Right atrium auricular region (tissue), 2 donors: Measurements from ENCODE around the gene PTCH1. TPM values are rescaled to one million over a fixed set of nuclear protein-coding genes. Genes with fewer than 3 reads are reported as not detected.

Experiments used
- DNase-seq: peaks from one replicate; pipeline ENCODE4 v3.0.0-alpha.2; 2019; ENCODE audit warnings: low spot score
- H3K27ac ChIP-seq, 2 donors: fragments of 200-600 bp; sonication (generic); 1 replicate in 1 of 2; 2 replicates in 1 of 2; pipeline ENCODE4 v1.5.1; 2016 to 2019
- H3K27me3 ChIP-seq, 2 donors: fragments of 200-600 bp; sonication (generic); one replicate each; pipeline versions ENCODE4 v1.5.1 to v1.6.0; 2017 to 2019
- H3K36me3 ChIP-seq: fragments of 200-600 bp; sonication (generic); one replicate; pipeline ENCODE4 v1.5.1; 2016
- H3K4me1 ChIP-seq, 2 donors: fragments of 200-600 bp; sonication (generic); one replicate each; pipeline versions ENCODE4 v1.5.1 to v1.6.0; 2017 to 2019
- H3K4me3 ChIP-seq, 2 donors: fragments of 200-600 bp; sonication (generic); 1 replicate in 1 of 2; 2 replicates in 1 of 2; pipeline ENCODE4 v1.5.1; 2017 to 2019; ENCODE audit warnings: mild to moderate bottlenecking in 1 of 2, moderate library complexity in 1 of 2
- H3K9me3 ChIP-seq, 2 donors: fragments of 200-600 bp; sonication (generic); one replicate each; pipeline ENCODE4 v1.5.1; 2019
- CTCF ChIP-seq, 2 donors: fragments of 200-600 bp; sonication (generic); IDR thresholded peaks; one replicate each; pipeline ENCODE4 v1.5.1; 2019; ENCODE audit warnings: antibody characterized with exemption in 2 of 2
- total RNA-seq, 2 donors: library from RNA; depleted of rRNA; stranded (reverse); fragments of >200 nt; gene quantifications; one replicate each; pipeline ENCODE4 v1.1.0, GENCODE V29; 2016

PTCH1 gene
- total RNA-seq, 2 donors from 2014 or later, result 5.4 to 6.3 TPM

GRCh38 chr9:95465115-95465514 is 51.7 kb downstream of the PTCH1 start:
- no peak for TF ChIP-seq CTCF (IDR thresholded peaks at IDR 0.05)
- H3K9me3 ChIP-seq, result no peaks in the 10 kb centered on the region
- peaks cover 33% of the 10 kb centered on the region for H3K36me3 ChIP-seq
- no peak overlapping the region for H3K4me3 ChIP-seq
- H3K27me3 ChIP-seq, result no peaks in the 10 kb centered on the region
- peaks cover 0 to 17% of the 10 kb centered on the region in 2 donors for H3K4me1 ChIP-seq
- no peak overlapping the region for H3K27ac ChIP-seq
- no peak for DNase-seq

- Histone ChIP-seq H3K27me3 (no peaks in the 10 kb centered on the region), H3K36me3 (peaks cover 30% of the 10 kb centered on the region), H3K4me1 (peaks cover 0 to 17% of the 10 kb centered on the region in 2 donors), H3K4me3 (peak overlapping the region in 1 of 2 donors; percentile 37), H3K9me3 (no peaks in the 10 kb centered on the region), H3K27ac (peak overlapping the region in 1 of 2 donors; percentile 47)
- TF ChIP-seq CTCF (IDR thresholded peaks at IDR 0.05), result no peak
- no peak for DNase-seq
Observed at GRCh38 chr9:95463148-95464060, 53.4 kb downstream of the PTCH1 start.

GRCh38 chr9:95462249-95463147 is 54.3 kb downstream of the PTCH1 start:
- DNase-seq, result no peak
- Histone ChIP-seq H3K4me3 (peak overlapping the region in 1 of 2 donors; percentile 37), H3K27ac (peak overlapping the region in 1 of 2 donors; percentile 47), H3K27me3 (no peaks in the 10 kb centered on the region), H3K36me3 (peaks cover 30% of the 10 kb centered on the region), H3K9me3 (no peaks in the 10 kb centered on the region), H3K4me1 (peaks cover 0 to 17% of the 10 kb centered on the region in 2 donors)
- no peak for TF ChIP-seq CTCF (IDR thresholded peaks at IDR 0.05)

- DNase-seq, result no peak
- H3K27ac ChIP-seq, result no peak overlapping the region
- H3K9me3 ChIP-seq, result no peaks in the 10 kb centered on the region
- H3K36me3 ChIP-seq, result peaks cover 26% of the 10 kb centered on the region
- H3K27me3 ChIP-seq, result no peaks in the 10 kb centered on the region
- no peak for TF ChIP-seq CTCF (IDR thresholded peaks at IDR 0.05)
- peak overlapping the region in 1 of 2 donors; percentile 37 for H3K4me3 ChIP-seq
- peaks cover 0 to 17% of the 10 kb centered on the region in 2 donors for H3K4me1 ChIP-seq
Observed at GRCh38 chr9:95461448-95462248, 55.1 kb downstream of the PTCH1 start.

- TF ChIP-seq CTCF (IDR thresholded peaks at IDR 0.05), result no peak
- Histone ChIP-seq H3K36me3 (peaks cover 32% of the 10 kb centered on the region), H3K27me3 (no peaks in the 10 kb centered on the region), H3K4me1 (peaks cover 0 to 17% of the 10 kb centered on the region in 2 donors), H3K27ac (no peak overlapping the region), H3K4me3 (no peak overlapping the region), H3K9me3 (no peaks in the 10 kb centered on the region)
- no peak for DNase-seq
Observed at GRCh38 chr9:95460518-95461164, 56.1 kb downstream of the PTCH1 start.
